GM21737 (cell line): ENCODE results near the gene MATCAP1.

Experiments
- ATAC-seq: cut with Tn5 transposase; IDR thresholded peaks from one replicate; pipeline ENCODE4 v1.9.1; 2021; ENCODE audit warnings: mild to moderate bottlenecking, moderate library complexity; ENCODE audit not compliant: unreplicated experiment

The MATCAP1 gene

GRCh38 chr16:67208154-67208896, 24.6 kb upstream of the MATCAP1 start:
- no peak for ATAC-seq

DNA sequence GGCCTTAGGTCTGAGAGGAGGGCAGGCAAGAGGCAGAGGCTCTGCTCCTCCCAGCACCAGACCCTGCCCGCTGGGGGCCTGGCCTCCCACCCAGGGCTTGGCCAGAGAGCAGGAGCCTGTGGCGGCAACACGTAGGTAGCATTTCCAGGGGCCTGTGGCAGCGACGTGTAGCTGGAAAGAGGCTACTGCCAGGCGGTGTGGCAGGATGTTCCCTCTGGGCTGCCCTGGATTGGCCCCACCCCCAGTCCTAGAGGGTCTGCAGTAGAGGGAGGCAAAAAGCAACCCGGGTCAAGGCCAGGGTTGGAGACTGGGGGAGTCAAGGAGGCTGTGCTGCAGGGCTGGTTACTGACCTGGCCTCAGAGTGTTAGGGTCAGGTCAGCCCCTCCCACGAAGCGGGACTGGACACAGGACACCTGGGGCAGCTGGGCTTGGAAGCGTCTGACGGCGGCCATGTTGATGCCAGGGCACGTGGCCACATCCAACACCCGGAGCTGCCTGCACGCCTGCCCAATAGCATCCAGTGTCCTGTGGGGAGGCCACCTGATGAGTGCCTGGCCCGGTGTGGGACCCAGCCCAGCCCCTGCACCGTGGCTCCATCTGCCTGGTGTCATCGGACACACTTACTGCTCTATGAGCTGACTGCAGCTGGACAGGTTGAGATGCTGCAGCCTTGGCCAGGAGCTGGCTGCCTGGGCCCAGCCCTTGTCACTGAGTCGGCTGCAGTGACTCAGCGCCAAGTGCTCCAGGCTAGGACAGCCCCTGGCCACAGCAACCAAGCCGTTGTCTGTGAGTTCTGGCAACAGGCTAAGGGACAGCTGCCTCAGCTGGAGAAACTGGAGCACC, 23.7 kb upstream of the MATCAP1 start:
- ATAC-seq = no peak

GRCh38 chr16:67206838-67207248, 23.1 kb upstream of the MATCAP1 start:
- no peak for ATAC-seq

DNA sequence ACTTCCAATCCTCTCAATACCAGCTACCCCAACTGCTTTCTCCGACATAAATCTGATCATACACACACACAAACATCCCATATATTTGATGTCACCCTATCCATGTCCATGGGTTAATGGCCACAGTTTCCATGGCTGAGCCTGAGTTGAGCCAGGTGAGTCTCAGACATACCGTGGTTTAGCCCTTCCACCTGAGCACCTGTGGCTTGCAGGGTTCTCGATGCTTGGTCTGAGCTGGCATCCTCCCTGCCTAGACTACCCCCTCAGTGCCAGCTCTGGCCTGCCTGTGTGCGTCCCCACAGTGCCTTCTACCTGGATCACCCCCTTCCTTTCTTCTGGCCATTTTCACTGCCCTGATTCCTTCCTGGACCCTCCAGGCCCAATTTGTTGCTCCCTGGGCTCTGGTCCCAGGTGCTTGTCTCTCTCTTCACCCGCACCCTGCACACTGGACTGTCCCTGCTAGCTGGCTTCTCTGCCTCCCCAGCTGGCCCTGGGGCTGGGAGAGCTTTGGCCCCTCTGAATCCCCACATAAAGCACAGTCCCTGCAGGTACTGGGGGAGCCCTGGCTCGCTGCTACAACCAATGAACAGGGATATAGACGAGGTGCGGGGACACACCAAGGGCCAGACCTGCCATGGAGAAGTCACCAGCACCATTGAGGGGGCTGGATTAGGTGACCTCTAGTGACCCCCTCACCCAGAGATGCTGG, 22.5 kb upstream of the MATCAP1 start:
- ATAC-seq = no peak

GRCh38 chr16:67204076-67204475, 20.3 kb upstream of the MATCAP1 start:
- no peak for ATAC-seq

- no peak for ATAC-seq
Observed at GRCh38 chr16:67202956-67203493, 19.3 kb upstream of the MATCAP1 start.

DNA sequence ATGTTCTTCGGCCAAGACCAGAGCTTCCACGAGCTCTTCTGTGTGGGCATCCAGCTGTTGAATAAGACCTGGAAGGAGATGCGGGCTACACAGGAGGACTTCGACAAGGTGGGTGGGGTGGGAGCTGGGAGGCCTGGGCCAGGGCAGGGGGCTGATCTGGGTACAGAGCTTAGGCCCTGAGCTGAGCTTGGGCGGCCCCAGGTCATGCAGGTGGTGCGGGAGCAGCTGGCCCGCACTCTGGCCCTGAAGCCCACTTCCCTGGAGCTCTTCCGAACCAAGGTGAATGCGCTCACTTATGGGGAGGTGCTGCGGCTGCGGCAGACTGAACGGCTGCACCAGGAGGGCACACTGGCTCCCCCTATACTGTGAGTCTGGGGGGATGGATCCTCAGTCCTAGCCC, 18.7 kb upstream of the MATCAP1 start:
- no peak for ATAC-seq

- ATAC-seq = no peak
Observed at GRCh38 chr16:67201411-67202345, 17.9 kb upstream of the MATCAP1 start.

GRCh38 chr16:67200491-67200890, 16.7 kb upstream of the MATCAP1 start:
- ATAC-seq = no peak

GRCh38 chr16:67199808-67200198, 16.0 kb upstream of the MATCAP1 start:
- no peak for ATAC-seq

DNA sequence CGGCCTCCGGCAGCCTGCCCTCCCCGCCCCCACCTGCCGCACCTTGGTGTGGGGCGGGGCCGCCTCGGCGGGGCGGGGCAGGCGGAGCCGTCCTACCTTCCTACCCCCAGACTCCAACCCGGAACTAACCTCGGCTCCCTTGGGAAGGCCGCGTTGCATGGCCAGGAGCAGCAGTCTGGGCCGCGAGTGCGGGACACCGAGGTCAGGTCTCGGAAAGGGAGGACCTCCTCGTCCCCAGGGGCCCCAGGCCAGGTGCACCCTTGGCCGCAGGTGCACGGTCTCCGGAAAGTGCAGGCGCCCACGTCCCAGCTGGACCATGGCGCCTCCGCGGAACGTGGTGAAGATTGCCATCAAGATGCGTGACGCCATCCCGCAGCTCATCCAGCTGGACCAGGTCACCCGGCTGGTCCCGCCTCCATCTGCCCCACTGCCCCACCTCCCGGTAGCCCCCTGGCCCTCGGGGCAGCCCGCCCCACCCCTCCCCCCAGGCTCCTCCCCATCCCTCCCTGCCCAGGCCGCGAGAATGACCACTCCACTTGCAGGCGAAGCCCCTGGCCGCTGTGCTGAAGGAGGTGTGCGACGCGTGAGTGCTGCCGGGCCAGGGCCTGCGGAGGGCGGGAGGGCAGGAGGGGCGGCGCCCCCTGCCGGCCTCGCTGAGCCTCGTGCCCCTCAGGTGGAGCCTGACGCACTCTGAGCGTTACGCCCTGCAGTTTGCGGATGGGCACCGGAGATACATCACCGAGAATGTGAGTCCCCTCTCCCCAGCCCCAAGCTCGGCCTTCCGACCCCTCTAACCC, 15.4 kb upstream of the MATCAP1 start, which contains the start of gene ELMO3:
ELMO3 (plus strand) TSS at position 121 of the 797 bp plus-strand sequence; CDS start at position 317, 196 bp downstream.
- ATAC-seq = no peak

- no peak for ATAC-seq
Observed at GRCh38 chr16:67198238-67198734, 14.5 kb upstream of the MATCAP1 start.

DNA sequence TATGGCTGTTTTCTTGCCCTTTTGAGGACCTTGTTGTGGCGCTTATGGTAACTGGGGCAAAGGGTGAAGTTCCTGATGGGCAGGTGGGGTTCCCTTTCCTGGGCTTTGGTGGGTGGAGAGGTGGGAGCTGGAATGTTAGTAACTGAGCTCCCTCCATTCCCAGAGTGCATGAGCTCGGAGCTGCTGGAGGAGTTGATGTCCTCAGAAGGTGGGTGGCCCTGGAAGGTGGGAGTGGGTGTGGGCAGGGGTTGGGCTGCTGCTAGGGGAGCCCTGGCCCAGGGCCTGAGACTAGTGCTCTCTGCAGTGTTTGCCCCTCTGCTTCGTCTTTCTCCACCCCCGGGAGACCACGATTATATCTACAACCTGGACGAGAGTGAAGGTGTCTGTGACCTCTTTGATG, 13.9 kb upstream of the MATCAP1 start:
- ATAC-seq = no peak

DNA sequence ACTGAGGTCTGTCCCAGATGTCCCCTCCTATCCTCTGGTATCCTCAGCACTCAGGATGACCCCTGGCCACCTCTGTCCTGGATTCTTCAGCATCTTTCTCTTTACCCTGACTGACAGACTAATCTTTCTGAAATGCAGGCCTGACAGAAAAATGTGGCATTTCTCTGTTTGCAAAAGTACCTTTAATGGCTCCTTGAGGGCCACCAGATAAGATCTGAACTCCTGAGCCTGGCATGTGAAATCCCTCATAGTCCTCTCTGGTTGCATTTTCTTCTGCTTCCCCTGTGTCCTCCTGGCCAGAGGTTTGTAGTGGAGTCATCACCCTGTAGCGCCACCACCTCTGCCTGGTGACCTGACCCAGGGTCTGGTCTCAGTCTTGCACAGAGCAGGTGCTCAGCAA, 13.1 kb upstream of the MATCAP1 start:
- no peak for ATAC-seq

- no peak for ATAC-seq
Observed at GRCh38 chr16:67195676-67196075, 11.9 kb upstream of the MATCAP1 start.

DNA sequence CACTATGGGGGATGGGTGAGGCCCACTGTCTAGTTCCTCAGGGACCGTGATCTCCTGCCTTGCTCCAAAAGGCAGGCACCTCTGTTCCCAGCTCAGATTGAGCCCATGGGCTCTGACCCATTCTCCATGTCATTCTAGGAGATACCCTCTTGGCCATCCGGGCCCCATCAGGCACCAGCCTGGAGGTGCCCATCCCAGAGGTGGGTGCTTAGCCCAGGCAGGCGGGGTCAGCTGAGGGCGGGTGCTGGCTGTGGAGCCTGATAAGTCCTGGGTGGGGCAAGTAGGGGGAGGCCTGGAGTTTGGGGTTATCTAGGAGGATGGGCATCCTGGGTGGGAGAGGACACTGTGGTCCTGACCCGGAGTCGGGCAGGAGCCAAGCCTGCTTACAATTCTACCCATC, 10.5 kb upstream of the MATCAP1 start:
- no peak for ATAC-seq

DNA sequence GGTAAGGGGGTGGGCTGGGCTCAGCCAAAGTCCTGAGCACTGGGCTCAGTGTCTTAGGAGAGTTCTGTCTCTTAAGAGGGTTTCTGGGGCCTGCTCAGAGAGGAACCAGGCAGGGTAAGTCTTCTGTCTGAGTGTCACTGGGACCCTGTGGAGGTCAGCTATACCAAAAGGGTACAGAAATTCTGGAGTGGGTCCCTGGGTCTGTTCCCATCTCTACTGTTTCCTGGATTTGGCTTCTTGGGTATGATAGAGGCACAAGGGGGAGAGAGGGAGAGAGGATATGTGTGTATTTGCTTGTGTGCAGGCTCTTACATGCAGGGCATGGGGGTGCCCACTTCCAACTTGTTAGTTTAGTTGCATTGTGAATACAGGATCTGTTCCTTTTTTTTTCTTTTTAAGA, 9.8 kb upstream of the MATCAP1 start:
- no peak for ATAC-seq

DNA sequence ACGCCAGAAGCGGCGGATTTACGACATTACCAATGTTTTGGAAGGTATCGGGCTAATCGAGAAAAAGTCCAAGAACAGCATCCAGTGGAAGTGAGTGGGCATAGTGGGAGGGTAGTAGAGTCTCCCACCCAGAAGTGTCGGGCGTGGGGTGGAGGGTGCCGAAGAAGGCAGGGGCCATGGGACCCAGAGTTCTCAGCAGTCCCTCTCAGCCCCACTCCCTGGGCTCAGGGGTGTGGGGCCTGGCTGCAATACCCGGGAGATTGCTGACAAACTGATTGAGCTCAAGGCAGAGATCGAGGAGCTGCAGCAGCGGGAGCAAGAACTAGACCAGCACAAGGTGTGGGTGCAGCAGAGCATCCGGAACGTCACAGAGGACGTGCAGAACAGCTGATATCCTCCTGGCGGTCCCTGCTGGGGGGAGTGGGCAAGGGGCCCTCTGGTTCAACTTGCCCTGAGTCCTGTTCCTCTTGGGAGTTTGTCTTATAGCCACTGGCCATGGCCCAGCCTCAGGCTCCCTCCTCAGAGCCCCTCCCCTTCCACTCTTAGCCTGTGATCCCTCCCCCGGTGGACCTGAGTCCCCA, 9.1 kb upstream of the MATCAP1 start:
- ATAC-seq = no peak
